ENCODE data around the gene GPR160.

GPR160 gene

GRCh38 chr3:170037463-170038433 lies at the start of gene GPR160:
Gene GPR160 (plus strand): TSS chr3:170037995. CDS start chr3:170083973, 45,978 bp downstream.
- in situ Hi-C loops (cut with HindIII; ENCODE audit: low pct_unique_long_range_greater_than_20kb, low sequenced_read_pairs) = no loop called here
- TF ChIP-seq JUND (IDR thresholded peaks at IDR 0.05; ENCODE audit: low read depth) = no peak
- DNase-seq (ENCODE audit: low read depth in 1 of 2, low spot score in 1 of 2) = peak; percentile 89 to 93

DNA sequence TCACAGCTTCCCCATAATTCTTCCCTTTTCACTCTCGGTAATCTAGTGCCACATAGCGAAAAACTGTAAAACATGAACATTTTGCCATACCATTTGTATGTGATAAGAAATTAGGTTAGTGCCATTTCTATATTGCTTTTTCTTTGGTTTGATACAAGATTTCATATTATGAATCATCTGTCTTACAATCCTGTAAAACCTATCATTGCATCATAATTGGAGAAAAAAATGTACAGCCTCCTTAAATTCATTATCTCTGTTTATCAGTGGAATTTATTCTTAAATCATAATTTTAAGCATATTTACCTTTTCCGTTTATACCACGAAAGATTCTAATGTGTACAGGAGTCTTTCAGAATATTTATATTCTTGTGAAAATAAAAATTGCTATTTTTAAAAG lies 47.4 kb upstream of the GPR160 start:
- no peak for TF ChIP-seq JUND (IDR thresholded peaks at IDR 0.05; ENCODE audit: low read depth)
- in situ Hi-C loops (cut with HindIII; ENCODE audit: low pct_unique_long_range_greater_than_20kb, low sequenced_read_pairs) = no loop called here
- DNase-seq (ENCODE audit: low read depth in 1 of 2, low spot score in 1 of 2) = no peak

DNA sequence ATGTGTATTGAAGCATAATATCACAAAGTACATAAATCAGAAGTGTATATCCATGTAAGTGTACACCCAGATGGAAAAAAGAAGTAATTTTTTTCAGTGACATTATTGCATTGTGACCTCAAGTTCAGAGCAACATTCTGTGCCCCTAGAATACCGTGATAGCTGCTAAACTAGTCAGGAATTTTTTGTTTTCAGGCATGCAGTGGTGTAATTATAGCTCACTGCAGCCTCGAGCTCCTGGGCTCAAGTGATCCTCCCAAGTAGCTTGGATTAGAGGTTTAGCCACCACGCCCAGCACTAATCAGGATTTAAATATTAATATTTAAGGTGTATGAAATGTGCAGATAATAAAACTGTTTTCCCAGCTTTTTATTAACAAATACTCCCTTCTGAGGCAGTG lies 45.6 kb upstream of the GPR160 start:
- in situ Hi-C loops (cut with HindIII; ENCODE audit: low pct_unique_long_range_greater_than_20kb, low sequenced_read_pairs) = no loop called here
- no peak for TF ChIP-seq JUND (IDR thresholded peaks at IDR 0.05; ENCODE audit: low read depth)
- no peak for DNase-seq (ENCODE audit: low read depth in 1 of 2, low spot score in 1 of 2)

DNA sequence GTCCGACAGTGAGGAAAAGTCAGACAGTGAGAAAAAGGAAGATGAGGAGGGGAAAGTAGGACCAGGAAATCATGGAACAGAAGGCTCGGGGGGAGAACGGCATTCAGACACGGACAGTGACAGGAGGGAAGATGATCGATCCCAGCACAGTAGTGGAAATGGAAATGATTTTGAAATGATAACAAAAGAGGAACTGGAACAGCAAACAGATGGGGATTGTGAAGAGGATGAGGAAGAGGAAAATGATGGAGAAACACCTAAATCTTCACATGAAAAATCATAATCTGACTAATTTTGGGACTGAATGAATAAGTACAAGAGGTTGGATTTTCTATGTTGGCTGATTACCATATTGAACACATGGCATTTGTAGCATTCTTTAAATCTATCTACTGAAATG lies 45.0 kb upstream of the GPR160 start:
- DNase-seq (ENCODE audit: low read depth in 1 of 2, low spot score in 1 of 2) = no peak
- no peak for TF ChIP-seq JUND (IDR thresholded peaks at IDR 0.05; ENCODE audit: low read depth)
- in situ Hi-C loops (cut with HindIII; ENCODE audit: low pct_unique_long_range_greater_than_20kb, low sequenced_read_pairs) = no loop called here

DNA sequence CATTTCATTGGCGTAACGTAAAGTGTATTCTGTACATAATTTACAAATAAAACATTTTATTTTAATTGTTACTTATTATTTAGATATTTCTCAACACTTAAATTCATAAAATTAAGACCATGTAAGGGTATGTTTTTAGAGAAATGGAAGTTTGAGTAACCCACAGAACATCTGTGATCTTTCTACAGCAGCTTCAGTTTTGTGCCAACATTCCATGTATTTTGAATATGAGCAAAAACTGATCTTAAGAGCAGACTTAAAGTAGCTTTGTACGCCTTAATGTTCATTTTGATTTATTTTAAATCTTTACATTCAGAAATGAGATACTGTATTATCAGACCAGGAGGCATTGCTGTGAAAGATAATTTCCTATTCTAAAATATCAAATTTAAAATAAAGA lies 44.0 kb upstream of the GPR160 start:
- no peak for TF ChIP-seq JUND (IDR thresholded peaks at IDR 0.05; ENCODE audit: low read depth)
- in situ Hi-C loops (cut with HindIII; ENCODE audit: low pct_unique_long_range_greater_than_20kb, low sequenced_read_pairs) = no loop called here
- no peak for DNase-seq (ENCODE audit: low read depth in 1 of 2, low spot score in 1 of 2)

GRCh38 chr3:169996063-169996462 lies 41.7 kb upstream of the GPR160 start:
- in situ Hi-C loops (cut with HindIII; ENCODE audit: low pct_unique_long_range_greater_than_20kb, low sequenced_read_pairs) = no loop called here
- no peak for TF ChIP-seq JUND (IDR thresholded peaks at IDR 0.05; ENCODE audit: low read depth)
- DNase-seq (ENCODE audit: low read depth in 1 of 2, low spot score in 1 of 2) = no peak

- peak in 1 of 2 experiments; percentile 91 for DNase-seq (ENCODE audit: low read depth in 1 of 2, low spot score in 1 of 2)
- in situ Hi-C loops (cut with HindIII; ENCODE audit: low pct_unique_long_range_greater_than_20kb, low sequenced_read_pairs) = no loop called here
- peak; percentile 58; the same call in 1 of the 2 replicates for TF ChIP-seq JUND (IDR thresholded peaks at IDR 0.05; ENCODE audit: low read depth)
Measured at GRCh38 chr3:169998668-169999131, 39.1 kb upstream of the GPR160 start.

GRCh38 chr3:169999433-169999832 lies 38.4 kb upstream of the GPR160 start:
- TF ChIP-seq JUND (IDR thresholded peaks at IDR 0.05; ENCODE audit: low read depth) = no peak
- in situ Hi-C loops (cut with HindIII; ENCODE audit: low pct_unique_long_range_greater_than_20kb, low sequenced_read_pairs) = no loop called here
- no peak for DNase-seq (ENCODE audit: low read depth in 1 of 2, low spot score in 1 of 2)

DNA sequence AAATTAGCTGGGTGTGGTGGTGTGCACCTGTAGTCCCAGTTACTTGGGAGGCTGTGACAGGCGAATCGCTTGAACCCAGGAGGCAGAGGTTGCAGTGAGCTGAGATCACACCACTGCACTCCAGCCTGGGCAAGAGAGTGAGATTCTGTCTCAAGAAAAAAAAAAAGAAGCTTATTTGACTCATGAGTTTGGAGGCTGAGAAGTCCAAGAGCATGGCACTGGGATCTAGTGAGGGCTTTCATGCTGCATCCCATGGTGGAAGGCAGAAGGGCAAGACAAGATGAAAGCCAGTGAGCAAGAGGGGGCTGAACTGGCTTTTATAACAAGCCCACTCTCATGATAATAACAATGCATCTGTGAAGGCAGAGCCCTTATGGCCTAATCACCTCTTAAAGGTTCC lies 37.7 kb upstream of the GPR160 start:
- TF ChIP-seq JUND (IDR thresholded peaks at IDR 0.05; ENCODE audit: low read depth) = no peak
- DNase-seq (ENCODE audit: low read depth in 1 of 2, low spot score in 1 of 2) = no peak
- in situ Hi-C loops (cut with HindIII; ENCODE audit: low pct_unique_long_range_greater_than_20kb, low sequenced_read_pairs) = no loop called here

DNA sequence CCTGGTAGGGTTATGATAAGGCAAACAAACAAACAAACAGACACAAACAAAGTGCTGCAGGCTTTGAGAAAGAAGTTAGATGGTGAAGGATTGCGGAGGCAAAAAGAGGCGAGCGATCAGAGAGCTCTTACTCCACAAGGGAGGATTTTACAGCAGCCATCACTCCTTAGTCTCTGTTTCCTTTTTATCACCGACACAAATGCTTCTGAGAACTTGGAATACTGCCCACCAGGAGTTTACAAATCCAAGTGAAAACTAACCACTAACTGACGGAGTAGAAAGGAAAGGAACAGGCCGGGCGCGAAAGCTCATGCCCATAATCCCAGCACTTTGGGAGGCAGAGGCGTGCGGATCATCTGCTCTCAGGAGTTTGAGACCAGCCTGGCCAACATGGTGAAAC lies 35.6 kb upstream of the GPR160 start:
- TF ChIP-seq JUND (IDR thresholded peaks at IDR 0.05; ENCODE audit: low read depth) = no peak
- in situ Hi-C loops (cut with HindIII; ENCODE audit: low pct_unique_long_range_greater_than_20kb, low sequenced_read_pairs) = no loop called here
- DNase-seq (ENCODE audit: low read depth in 1 of 2, low spot score in 1 of 2) = no peak

DNA sequence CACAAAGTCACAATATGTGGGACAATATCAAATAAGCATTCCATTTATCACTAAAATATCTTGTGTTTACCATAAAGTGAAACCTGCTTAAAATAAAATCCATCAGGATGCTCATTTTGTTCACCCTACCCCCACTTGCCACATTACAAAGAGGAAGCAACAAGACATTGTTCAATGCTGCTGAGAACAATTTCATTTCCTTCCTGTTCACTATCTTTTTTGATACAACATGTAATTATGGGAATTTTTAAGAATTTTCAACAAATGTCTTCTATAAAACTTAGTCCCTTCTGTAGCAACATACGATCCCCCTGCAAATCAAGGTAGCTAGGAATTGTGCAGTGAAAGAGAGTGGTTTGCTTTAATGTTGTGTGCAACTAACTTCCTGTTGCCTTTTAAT lies 34.9 kb upstream of the GPR160 start:
- DNase-seq (ENCODE audit: low read depth in 1 of 2, low spot score in 1 of 2) = no peak
- no peak for TF ChIP-seq JUND (IDR thresholded peaks at IDR 0.05; ENCODE audit: low read depth)
- in situ Hi-C loops (cut with HindIII; ENCODE audit: low pct_unique_long_range_greater_than_20kb, low sequenced_read_pairs) = no loop called here

- in situ Hi-C loops (cut with HindIII; ENCODE audit: low pct_unique_long_range_greater_than_20kb, low sequenced_read_pairs) = no loop called here
- DNase-seq (ENCODE audit: low read depth in 1 of 2, low spot score in 1 of 2) = peak; percentile 47 to 48
- TF ChIP-seq JUND (IDR thresholded peaks at IDR 0.05; ENCODE audit: low read depth) = no peak
Measured at GRCh38 chr3:170003881-170004356, 33.9 kb upstream of the GPR160 start.

- in situ Hi-C loops (cut with HindIII; ENCODE audit: low pct_unique_long_range_greater_than_20kb, low sequenced_read_pairs) = no loop called here
- DNase-seq (ENCODE audit: low read depth in 1 of 2, low spot score in 1 of 2) = no peak
- TF ChIP-seq JUND (IDR thresholded peaks at IDR 0.05; ENCODE audit: low read depth) = no peak
Measured at GRCh38 chr3:170007031-170007663, 30.6 kb upstream of the GPR160 start.

Data from T47D (cell line).